GM04504 (cell line): ENCODE results near the gene LDAH.

ENCODE experiments used
- DNase-seq: peaks from one replicate; pipeline ENCODE4 v3.0.0-alpha.2; 2012; ENCODE audit warnings: low read depth

The LDAH gene

GRCh38 chr2:20652141-20652540 lies 170.8 kb downstream of the LDAH start:
- DNase-seq, result no peak

- no peak for DNase-seq
These were observed 171.2 kb downstream of the LDAH start for GRCh38 chr2:20651731-20652099.

GRCh38 chr2:20650877-20651730 lies 171.8 kb downstream of the LDAH start, which contains the start of gene HS1BP3:
TSS of gene HS1BP3 (minus strand) at chr2:20651098. CDS start at chr2:20651063, 35 bp downstream.
- DNase-seq, result peak; percentile 64

GRCh38 chr2:20650393-20650876 lies 172.5 kb downstream of the LDAH start:
- no peak for DNase-seq

GRCh38 chr2:20649976-20650375 lies 172.9 kb downstream of the LDAH start:
- no peak for DNase-seq

GRCh38 chr2:20649576-20649975 lies 173.3 kb downstream of the LDAH start:
- DNase-seq, result no peak

GRCh38 chr2:20648831-20649230 lies 174.1 kb downstream of the LDAH start:
- no peak for DNase-seq

GRCh38 chr2:20648206-20648605 lies 174.7 kb downstream of the LDAH start:
- DNase-seq, result no peak

GRCh38 chr2:20647738-20648137 lies 175.2 kb downstream of the LDAH start:
- DNase-seq, result no peak

- DNase-seq, result no peak
These were observed 175.7 kb downstream of the LDAH start for GRCh38 chr2:20647211-20647610.

GRCh38 chr2:20646446-20646845 lies 176.5 kb downstream of the LDAH start:
- no peak for DNase-seq

- no peak for DNase-seq
These were observed 177.1 kb downstream of the LDAH start for GRCh38 chr2:20645761-20646160.

- DNase-seq, result no peak
These were observed 177.6 kb downstream of the LDAH start for GRCh38 chr2:20645301-20645701.

GRCh38 chr2:20643826-20644225 lies 179.1 kb downstream of the LDAH start:
- DNase-seq, result no peak

GRCh38 chr2:20643060-20643459 lies 179.8 kb downstream of the LDAH start:
- DNase-seq, result no peak

GRCh38 chr2:20642055-20642971 lies 180.6 kb downstream of the LDAH start:
- peak; percentile 19 for DNase-seq

- DNase-seq, result no peak
These were observed 181.5 kb downstream of the LDAH start for GRCh38 chr2:20641123-20641985.

- DNase-seq, result no peak
These were observed 182.3 kb downstream of the LDAH start for GRCh38 chr2:20640411-20641122.

GRCh38 chr2:20638646-20639430 lies 184.1 kb downstream of the LDAH start:
- DNase-seq, result no peak

GRCh38 chr2:20638014-20638413 lies 184.9 kb downstream of the LDAH start:
- DNase-seq, result no peak
